Upper lobe of left lung (tissue), 6 donors: ENCODE measurements around the gene TRIM9. TPM values are rescaled to one million over a fixed set of nuclear protein-coding genes. Genes with fewer than 3 reads are reported as not detected.
A peak's percentile ranks its signal among the peaks of the same experiment; 100 is the strongest.
"Not testable (repeated sequence)": the region's sequence is repeated elsewhere in the genome, so short reads cannot be mapped to it uniquely, and the experiment has no call there.

Experiments used
- ATAC-seq, 2 donors: fragments of 200-7000 bp; cut with Tn5 transposase; one replicate each; pipeline ENCODE4 v1.9.1; 2022; ENCODE audit warnings: mild to moderate bottlenecking in 2 of 2, moderate library complexity in 2 of 2; ENCODE audit not compliant: low FRiP score in 2 of 2
- DNase-seq, 2 donors: peaks; one replicate each; pipeline ENCODE4 v3.0.0-alpha.2; 2019 to 2020
- H3K27ac ChIP-seq, 4 donors: fragments of 200-600 bp; sonication (generic); one replicate each; pipeline ENCODE4 v1.5.1; 2016 to 2019
- H3K27me3 ChIP-seq, 4 donors: fragments of 200-600 bp; sonication (generic); one replicate each; pipeline ENCODE4 v1.5.1; 2017 to 2019
- H3K36me3 ChIP-seq, 4 donors: fragments of 200-600 bp; sonication (generic); one replicate each; pipeline ENCODE4 v1.5.1; 2016 to 2019
- H3K4me1 ChIP-seq, 4 donors: fragments of 200-600 bp; sonication (generic); one replicate each; pipeline ENCODE4 v1.5.1; 2018 to 2019
- H3K4me3 ChIP-seq, 4 donors: fragments of 200-600 bp; sonication (generic); one replicate each; pipeline ENCODE4 v1.5.1; 2017 to 2019; ENCODE audit warnings: mild to moderate bottlenecking in 2 of 4, moderate library complexity in 1 of 4
- H3K9me3 ChIP-seq, 4 donors: fragments of 200-600 bp; sonication (generic); one replicate each; pipeline ENCODE4 v1.5.1; 2018 to 2019
- CTCF ChIP-seq, 6 experiments: fragments of 450-650 bp in 4 of 6; fragments of 200-600 bp in 2 of 6; sonication (generic) in 2 of 6; IDR thresholded peaks; one replicate each; pipeline ENCODE4 v1.5.1; 2016 to 2019; ENCODE audit warnings: antibody characterized with exemption in 6 of 6
- EP300 ChIP-seq, 4 donors: sonication (generic); formaldehyde crosslinking; IDR thresholded peaks; one replicate each; pipeline ENCODE4 v1.5.1; 2017; ENCODE audit warnings: antibody characterized with exemption in 4 of 4, control low read depth in 2 of 4
- POLR2A ChIP-seq, 4 donors: fragments of 450-650 bp; IDR thresholded peaks; one replicate each; pipeline ENCODE4 v1.5.1; 2016 to 2017; ENCODE audit warnings: antibody characterized with exemption in 4 of 4, mild to moderate bottlenecking in 2 of 4
- POLR2AphosphoS5 ChIP-seq, 2 donors: sonication (generic); formaldehyde crosslinking; IDR thresholded peaks; one replicate each; pipeline ENCODE4 v1.5.1; 2017; ENCODE audit warnings: antibody characterized with exemption in 2 of 2
- WGBS, 2 donors: methylation state at CpG; one replicate each; pipeline ENCODE4 v1.1.5; 2017 to 2018; 5-methylcytosine and 5-hydroxymethylcytosine counted together
- total RNA-seq, 6 donors: library from RNA; depleted of rRNA in 4 of 6; stranded (reverse); fragments of >200 nt in 4 of 6; gene quantifications; one replicate each; pipeline versions ENCODE4 v1.1.0 to v1.2.1, GENCODE V29; 2016 to 2021
- donor health status: DM: no; HTN: no; CAD: no; lungs with moderate emphysema.
- donor health status: DM: no; HTN: yes; CAD: no; lungs with severe emphysema.

Gene TRIM9
- total RNA-seq, 6 donors from 2014 or later, result 0.30 to 3.1 (median 0.78) TPM

- no peak overlapping the region for H3K4me3 ChIP-seq
- peak in 1 of 2 donors; percentile 65 for ATAC-seq
- no peaks in the 10 kb centered on the region for H3K4me1 ChIP-seq
- 54 to 82% methylated on average over 4 to 9 of the region's 9 CpGs for WGBS, 2 donors
- DNase-seq, result no peak
- no peaks in the 10 kb centered on the region for H3K27me3 ChIP-seq
- no peak overlapping the region for H3K27ac ChIP-seq
- H3K36me3 ChIP-seq, result no peaks in the 10 kb centered on the region
- TF ChIP-seq POLR2A (IDR thresholded peaks at IDR 0.05) (no peak), EP300 (IDR thresholded peaks at IDR 0.05) (no peak)
- H3K9me3 ChIP-seq, result no peaks in the 10 kb centered on the region
Observed at GRCh38 chr14:50997712-50998111, 97.2 kb downstream of the TRIM9 start.

GRCh38 chr14:50994158-50994557, 100.7 kb downstream of the TRIM9 start:
- H3K27me3 ChIP-seq, H3K4me1 ChIP-seq, H3K4me3 ChIP-seq, DNase-seq, H3K27ac ChIP-seq, H3K36me3 ChIP-seq, H3K9me3 ChIP-seq, ATAC-seq: not testable (repeated sequence)

- no peak overlapping the region for H3K4me3 ChIP-seq
- TF ChIP-seq CTCF (IDR thresholded peaks at IDR 0.05) (no peak), EP300 (IDR thresholded peaks at IDR 0.05) (no peak), POLR2AphosphoS5 (IDR thresholded peaks at IDR 0.05) (no peak), POLR2A (IDR thresholded peaks at IDR 0.05) (no peak)
Observed at GRCh38 chr14:50985859-50986331, 109.0 kb downstream of the TRIM9 start.

GRCh38 chr14:50985124-50985858, 109.6 kb downstream of the TRIM9 start:
- Histone ChIP-seq H3K27ac (no peak overlapping the region), H3K4me1 (no peaks in the 10 kb centered on the region), H3K4me3 (no peak overlapping the region), H3K36me3 (no peaks in the 10 kb centered on the region), H3K27me3 (no peaks in the 10 kb centered on the region), H3K9me3 (no peaks in the 10 kb centered on the region)
- no peak for ATAC-seq
- DNase-seq, result peak in 1 of 2 donors; percentile 28
- TF ChIP-seq POLR2A (IDR thresholded peaks at IDR 0.05), result no peak
- TF ChIP-seq POLR2AphosphoS5 (IDR thresholded peaks at IDR 0.05), result no peak
- TF ChIP-seq CTCF (IDR thresholded peaks at IDR 0.05), result no peak
- no peak for TF ChIP-seq EP300 (IDR thresholded peaks at IDR 0.05)
- WGBS, 2 donors, result 88 to 90% methylated on average over 13 of the region's 13 CpGs

More at GRCh38 chr14:50985859-50986331, 109.0 kb downstream of the TRIM9 start:
- H3K36me3 ChIP-seq, result no peaks in the 10 kb centered on the region
- no peaks in the 10 kb centered on the region for H3K9me3 ChIP-seq
- WGBS, 2 donors, result 65 to 71% methylated on average over 12 of the region's 12 CpGs
- DNase-seq, result no peak
- no peaks in the 10 kb centered on the region for H3K4me1 ChIP-seq
- H3K27me3 ChIP-seq, result no peaks in the 10 kb centered on the region
- H3K27ac ChIP-seq, result no peak overlapping the region
- no peak for ATAC-seq

GRCh38 chr14:50984036-50984710, 110.7 kb downstream of the TRIM9 start:
- Histone ChIP-seq H3K4me1 (no peaks in the 10 kb centered on the region), H3K36me3 (no peaks in the 10 kb centered on the region), H3K27ac (no peak overlapping the region), H3K4me3 (no peak overlapping the region), H3K9me3 (no peaks in the 10 kb centered on the region), H3K27me3 (no peaks in the 10 kb centered on the region)
- 77 to 82% methylated on average over 2 of the region's 2 CpGs for WGBS, 2 donors
- DNase-seq, result no peak
- TF ChIP-seq POLR2A (IDR thresholded peaks at IDR 0.05), result no peak
- no peak for TF ChIP-seq CTCF (IDR thresholded peaks at IDR 0.05)
- no peak for TF ChIP-seq POLR2AphosphoS5 (IDR thresholded peaks at IDR 0.05)
- TF ChIP-seq EP300 (IDR thresholded peaks at IDR 0.05), result no peak
- ATAC-seq, result no peak
